ENCODE data around the gene COL13A1. TPM values are rescaled to one million over a fixed set of nuclear protein-coding genes. Genes with fewer than 3 reads are reported as not detected.

The COL13A1 gene
- total and polyA plus RNA-seq, 2 donors (not counting 1 experiment from before 2014, with no cell fraction given), result 5.7 to 7.4 TPM

GRCh38 chr10:69818676-69819239, 17.1 kb downstream of the COL13A1 start:
- Histone ChIP-seq H3K4me1 (ENCODE audit: control insufficient read depth, extremely low read depth, insufficient read depth, low read length) (peaks cover 19% of the 10 kb centered on the region), H3K4me3 (replicated peaks in 1 of 4; ENCODE audit: control extremely low read depth in 1 of 4, insufficient read depth in 1 of 4, low read depth in 3 of 4, low read length in 4 of 4) (no peak overlapping the region), H3K27me3 (ENCODE audit: control insufficient read depth, insufficient read depth, low read length) (no peaks in the 10 kb centered on the region), H4K20me1 (ENCODE audit: control insufficient read depth, extremely low read depth, insufficient read depth, low read length) (no peaks in the 10 kb centered on the region), H3K27ac (ENCODE audit: insufficient read depth, low read length) (peak overlapping the region; percentile 69), H3K9me3 (ENCODE audit: control insufficient read depth, insufficient read depth, low read depth, low read length) (no peaks in the 10 kb centered on the region), H2AFZ (ENCODE audit: low read length) (no peak overlapping the region), H3K4me2 (ENCODE audit: extremely low read depth, insufficient read depth, low read length) (no peak overlapping the region), H3K9ac (ENCODE audit: insufficient read depth, low read length) (no peak overlapping the region), H3K36me3 (ENCODE audit: control insufficient read depth, insufficient read depth, low read length) (no peaks in the 10 kb centered on the region), H3K79me2 (ENCODE audit: control insufficient read depth, insufficient read depth, low read length) (peaks cover 9% of the 10 kb centered on the region)
- TF ChIP-seq CTCF (conservative IDR thresholded peaks at IDR 0.05 in 1 of 2, IDR thresholded peaks at IDR 0.05 in 1 of 2; ENCODE audit: low read depth in 1 of 2, low read length in 2 of 2) (no peak), EZH2 (IDR thresholded peaks at IDR 0.05; ENCODE audit: low read length, missing control alignments) (no peak)
- DNase-seq (ENCODE audit: low read depth in 2 of 2), result no peak

- Histone ChIP-seq H3K79me2 (ENCODE audit: control insufficient read depth, insufficient read depth, low read length) (peaks cover 7% of the 10 kb centered on the region), H3K9ac (ENCODE audit: insufficient read depth, low read length) (no peak overlapping the region)
- no peak for TF ChIP-seq CTCF (conservative IDR thresholded peaks at IDR 0.05 in 1 of 2, IDR thresholded peaks at IDR 0.05 in 1 of 2; ENCODE audit: low read depth in 1 of 2, low read length in 2 of 2)
- TF ChIP-seq EZH2 (IDR thresholded peaks at IDR 0.05; ENCODE audit: low read length, missing control alignments), result no peak
Observed at GRCh38 chr10:69819716-69820506, 18.2 kb downstream of the COL13A1 start.

GRCh38 chr10:69820817-69821216, 19.1 kb downstream of the COL13A1 start:
- Histone ChIP-seq H3K9ac (ENCODE audit: insufficient read depth, low read length) (no peak overlapping the region), H3K9me3 (ENCODE audit: control insufficient read depth, insufficient read depth, low read depth, low read length) (no peaks in the 10 kb centered on the region), H3K4me2 (ENCODE audit: extremely low read depth, insufficient read depth, low read length) (no peak overlapping the region), H3K4me1 (ENCODE audit: control insufficient read depth, extremely low read depth, insufficient read depth, low read length) (peaks cover 19% of the 10 kb centered on the region), H3K27ac (ENCODE audit: insufficient read depth, low read length) (no peak overlapping the region), H3K79me2 (ENCODE audit: control insufficient read depth, insufficient read depth, low read length) (peaks cover 7% of the 10 kb centered on the region), H3K4me3 (replicated peaks in 1 of 4; ENCODE audit: control extremely low read depth in 1 of 4, insufficient read depth in 1 of 4, low read depth in 3 of 4, low read length in 4 of 4) (no peak overlapping the region), H4K20me1 (ENCODE audit: control insufficient read depth, extremely low read depth, insufficient read depth, low read length) (no peaks in the 10 kb centered on the region), H3K27me3 (ENCODE audit: control insufficient read depth, insufficient read depth, low read length) (no peaks in the 10 kb centered on the region), H3K36me3 (ENCODE audit: control insufficient read depth, insufficient read depth, low read length) (peaks cover 1% of the 10 kb centered on the region), H2AFZ (ENCODE audit: low read length) (no peak overlapping the region)
- no peak for TF ChIP-seq EZH2 (IDR thresholded peaks at IDR 0.05; ENCODE audit: low read length, missing control alignments)
- TF ChIP-seq CTCF (conservative IDR thresholded peaks at IDR 0.05 in 1 of 2, IDR thresholded peaks at IDR 0.05 in 1 of 2; ENCODE audit: low read depth in 1 of 2, low read length in 2 of 2), result no peak
- DNase-seq (ENCODE audit: low read depth in 2 of 2), result no peak

More at GRCh38 chr10:69819716-69820506, 18.2 kb downstream of the COL13A1 start:
- no peaks in the 10 kb centered on the region for H3K27me3 ChIP-seq (ENCODE audit: control insufficient read depth, insufficient read depth, low read length)
- no peaks in the 10 kb centered on the region for H3K36me3 ChIP-seq (ENCODE audit: control insufficient read depth, insufficient read depth, low read length)
- no peak overlapping the region for H3K4me3 ChIP-seq (replicated peaks in 1 of 4; ENCODE audit: control extremely low read depth in 1 of 4, insufficient read depth in 1 of 4, low read depth in 3 of 4, low read length in 4 of 4)
- peak overlapping the region; percentile 69 for H3K27ac ChIP-seq (ENCODE audit: insufficient read depth, low read length)
- no peaks in the 10 kb centered on the region for H4K20me1 ChIP-seq (ENCODE audit: control insufficient read depth, extremely low read depth, insufficient read depth, low read length)
- peak; percentile 20 to 68 for DNase-seq (ENCODE audit: low read depth in 2 of 2)
- H3K4me2 ChIP-seq (ENCODE audit: extremely low read depth, insufficient read depth, low read length), result peak overlapping the region; percentile 42
- no peak overlapping the region for H2AFZ ChIP-seq (ENCODE audit: low read length)
- H3K4me1 ChIP-seq (ENCODE audit: control insufficient read depth, extremely low read depth, insufficient read depth, low read length), result peaks cover 19% of the 10 kb centered on the region
- no peaks in the 10 kb centered on the region for H3K9me3 ChIP-seq (ENCODE audit: control insufficient read depth, insufficient read depth, low read depth, low read length)
